Measurements from ENCODE around the gene GSX1. TPM values are rescaled to one million over a fixed set of nuclear protein-coding genes. Genes with fewer than 3 reads are reported as not detected.

Gene GSX1
- total and polyA plus RNA-seq, 7 experiments from 2014 or later, result not detected

- no peaks in the 10 kb centered on the region for H3K4me1 Mint-ChIP-seq
Measured at GRCh38 chr13:27783111-27783510, 9.2 kb upstream of the GSX1 start.

GRCh38 chr13:27788271-27788670, 4.0 kb upstream of the GSX1 start:
- Histone ChIP-seq H3K27ac (ENCODE audit: low read depth, low read length) (no peak overlapping the region), H3K4me3 (ENCODE audit: low read length) (no peak overlapping the region), H3K9me3 (ENCODE audit: control insufficient read depth in 2 of 3, low read length in 3 of 3) (no peaks in the 10 kb centered on the region), H3K27me3 (ENCODE audit: control insufficient read depth in 2 of 2, insufficient read depth in 2 of 2, low read length in 2 of 2) (peaks cover 8 to 19% of the 10 kb centered on the region in 2 donors), H3K4me1 (ENCODE audit: control insufficient read depth in 2 of 2, insufficient read depth in 2 of 2, low read length in 2 of 2) (peaks cover 17 to 18% of the 10 kb centered on the region in 2 donors), H3K36me3 (ENCODE audit: control insufficient read depth in 2 of 3, insufficient read depth in 3 of 3, low read length in 3 of 3) (no peaks in the 10 kb centered on the region)
- peaks cover 0 to 23% (median 2%) of the 10 kb centered on the region in 11 donors for H3K9me3 Mint-ChIP-seq
- intact Hi-C loops (cut with micrococcal nuclease), result loop anchor here (5.0 kb wide), 2 partner anchors 166 to 179 kb away; partner anchors contain the start of genes CDX2 (in 1 of the 2), LNX2 (in 1 of the 2) and POLR1D (in 1 of the 2)
- H3K36me3 Mint-ChIP-seq, result peaks cover 0 to 8% (median 4%) of the 10 kb centered on the region in 5 donors
- CTCF ChIA-PET, result no interaction called here
- peaks cover 59 to 73% (median 72%) of the 10 kb centered on the region in 5 donors for H3K27me3 Mint-ChIP-seq
- H3K4me1 Mint-ChIP-seq, result peaks cover 25 to 37% (median 34%) of the 10 kb centered on the region in 7 donors
- no peak overlapping the region for H3K27ac Mint-ChIP-seq
- POLR2A ChIA-PET, result no interaction called here
- peak overlapping the region in 1 of 10 donors; percentile 91 for H3K4me3 Mint-ChIP-seq
- DNase-seq (no peak), ATAC-seq (no peak)

More at GRCh38 chr13:27783111-27783510, 9.2 kb upstream of the GSX1 start:
- Histone ChIP-seq H3K9me3 (ENCODE audit: control insufficient read depth in 2 of 3, low read length in 3 of 3) (no peaks in the 10 kb centered on the region), H3K27me3 (ENCODE audit: control insufficient read depth in 2 of 2, insufficient read depth in 2 of 2, low read length in 2 of 2) (no peaks in the 10 kb centered on the region), H3K4me1 (ENCODE audit: control insufficient read depth in 2 of 2, insufficient read depth in 2 of 2, low read length in 2 of 2) (no peaks in the 10 kb centered on the region), H3K4me3 (ENCODE audit: low read length) (no peak overlapping the region), H3K36me3 (ENCODE audit: control insufficient read depth in 2 of 3, insufficient read depth in 3 of 3, low read length in 3 of 3) (no peaks in the 10 kb centered on the region), H3K27ac (ENCODE audit: low read depth, low read length) (no peak overlapping the region)
- Mint-ChIP-seq H3K4me3 (no peak overlapping the region), H3K27me3 (peaks cover 33 to 59% (median 56%) of the 10 kb centered on the region in 5 donors), H3K27ac (peak overlapping the region in 1 of 9 donors; percentile 3), H3K9me3 (peaks cover 0 to 21% (median 2%) of the 10 kb centered on the region in 11 donors), H3K36me3 (peaks cover 0 to 1% (median 0%) of the 10 kb centered on the region in 5 donors)
- no peak for ATAC-seq
- ChIA-PET CTCF (no interaction called here), POLR2A (no interaction called here)
- no peak for DNase-seq
- intact Hi-C loops (cut with micrococcal nuclease), result loop anchor here in 1 of 2 donors (2.0 kb wide), 1 partner anchor 408 kb away; no protein-coding TSS in a partner anchor

GRCh38 chr13:27789153-27789494, 3.2 kb upstream of the GSX1 start:
- POLR2A ChIA-PET, result no interaction called here
- peaks cover 0 to 8% (median 4%) of the 10 kb centered on the region in 5 donors for H3K36me3 Mint-ChIP-seq
- H3K4me1 Mint-ChIP-seq, result peaks cover 28 to 41% (median 39%) of the 10 kb centered on the region in 7 donors
- ATAC-seq, result no peak
- no peak overlapping the region for H3K27ac ChIP-seq (ENCODE audit: low read depth, low read length)
- H3K27ac Mint-ChIP-seq, result peak overlapping the region in 3 of 9 donors; percentile 22 to 73 (median 58)
- peaks cover 10 to 19% of the 10 kb centered on the region in 2 donors for H3K27me3 ChIP-seq (ENCODE audit: control insufficient read depth in 2 of 2, insufficient read depth in 2 of 2, low read length in 2 of 2)
- H3K9me3 Mint-ChIP-seq, result peaks cover 0 to 23% (median 2%) of the 10 kb centered on the region in 11 donors
- peak in 5 of 9 donors; percentile 16 to 41 (median 34) for DNase-seq
- CTCF ChIA-PET, result no interaction called here
- peaks cover 17 to 18% of the 10 kb centered on the region in 2 donors for H3K4me1 ChIP-seq (ENCODE audit: control insufficient read depth in 2 of 2, insufficient read depth in 2 of 2, low read length in 2 of 2)
- peak overlapping the region; percentile 48 for H3K4me3 ChIP-seq (ENCODE audit: low read length)
- intact Hi-C loops (cut with micrococcal nuclease), result loop anchor here (5.0 kb wide), 2 partner anchors 167 to 178 kb away; partner anchors contain the start of genes CDX2 (in 1 of the 2), LNX2 (in 1 of the 2) and POLR1D (in 1 of the 2)
- peak overlapping the region; percentile 66 to 96 (median 88) for H3K4me3 Mint-ChIP-seq
- H3K27me3 Mint-ChIP-seq, result peaks cover 67 to 79% (median 74%) of the 10 kb centered on the region in 5 donors
- no peaks in the 10 kb centered on the region for H3K9me3 ChIP-seq (ENCODE audit: control insufficient read depth in 2 of 3, low read length in 3 of 3)
- H3K36me3 ChIP-seq (ENCODE audit: control insufficient read depth in 2 of 3, insufficient read depth in 3 of 3, low read length in 3 of 3), result no peaks in the 10 kb centered on the region

- ATAC-seq, result no peak
- H3K4me3 Mint-ChIP-seq, result peak overlapping the region; percentile 66 to 96 (median 90)
- Histone ChIP-seq H3K27me3 (ENCODE audit: control insufficient read depth in 2 of 2, insufficient read depth in 2 of 2, low read length in 2 of 2) (peaks cover 10 to 19% of the 10 kb centered on the region in 2 donors), H3K4me1 (ENCODE audit: control insufficient read depth in 2 of 2, insufficient read depth in 2 of 2, low read length in 2 of 2) (peaks cover 17 to 18% of the 10 kb centered on the region in 2 donors), H3K27ac (ENCODE audit: low read depth, low read length) (no peak overlapping the region), H3K9me3 (ENCODE audit: control insufficient read depth in 2 of 3, low read length in 3 of 3) (no peaks in the 10 kb centered on the region), H3K4me3 (ENCODE audit: low read length) (peak overlapping the region; percentile 48), H3K36me3 (ENCODE audit: control insufficient read depth in 2 of 3, insufficient read depth in 3 of 3, low read length in 3 of 3) (no peaks in the 10 kb centered on the region)
- DNase-seq, result no peak
- H3K27ac Mint-ChIP-seq, result peak overlapping the region in 2 of 9 donors; percentile 58 to 73
- H3K4me1 Mint-ChIP-seq, result peaks cover 28 to 45% (median 44%) of the 10 kb centered on the region in 7 donors
- CTCF ChIA-PET, result no interaction called here
- POLR2A ChIA-PET, result interaction anchor here (0.6 kb wide), 1 partner anchor 848 kb away, joined by 3 read pairs; no protein-coding TSS in a partner anchor
- intact Hi-C loops (cut with micrococcal nuclease), result loop anchor here (5.0 kb wide), 2 partner anchors 167 to 178 kb away; partner anchors contain the start of genes CDX2 (in 1 of the 2), LNX2 (in 1 of the 2) and POLR1D (in 1 of the 2)
- peaks cover 0 to 10% (median 4%) of the 10 kb centered on the region in 5 donors for H3K36me3 Mint-ChIP-seq
- peaks cover 0 to 20% (median 2%) of the 10 kb centered on the region in 11 donors for H3K9me3 Mint-ChIP-seq
- peaks cover 70 to 83% (median 78%) of the 10 kb centered on the region in 5 donors for H3K27me3 Mint-ChIP-seq
Measured at GRCh38 chr13:27789495-27790303, 2.6 kb upstream of the GSX1 start.

- ChIA-PET CTCF (no interaction called here), POLR2A (interaction anchor here (0.6 kb wide), 1 partner anchor 847 kb away, joined by 3 read pairs; no protein-coding TSS in a partner anchor)
- Mint-ChIP-seq H3K27ac (no peak overlapping the region), H3K27me3 (peaks cover 75 to 84% (median 81%) of the 10 kb centered on the region in 5 donors), H3K4me3 (peak overlapping the region; percentile 74 to 92 (median 87)), H3K4me1 (peaks cover 28 to 51% (median 44%) of the 10 kb centered on the region in 7 donors), H3K36me3 (peaks cover 0 to 10% (median 4%) of the 10 kb centered on the region in 5 donors), H3K9me3 (peaks cover 0 to 20% (median 2%) of the 10 kb centered on the region in 11 donors)
- ATAC-seq (no peak), DNase-seq (no peak)
- Histone ChIP-seq H3K4me3 (ENCODE audit: low read length) (peak overlapping the region; percentile 59), H3K27me3 (ENCODE audit: control insufficient read depth in 2 of 2, insufficient read depth in 2 of 2, low read length in 2 of 2) (peaks cover 10 to 19% of the 10 kb centered on the region in 2 donors), H3K4me1 (ENCODE audit: control insufficient read depth in 2 of 2, insufficient read depth in 2 of 2, low read length in 2 of 2) (peaks cover 17 to 18% of the 10 kb centered on the region in 2 donors), H3K9me3 (ENCODE audit: control insufficient read depth in 2 of 3, low read length in 3 of 3) (no peaks in the 10 kb centered on the region), H3K27ac (ENCODE audit: low read depth, low read length) (no peak overlapping the region), H3K36me3 (ENCODE audit: control insufficient read depth in 2 of 3, insufficient read depth in 3 of 3, low read length in 3 of 3) (no peaks in the 10 kb centered on the region)
- intact Hi-C loops (cut with micrococcal nuclease), result no loop called here
Measured at GRCh38 chr13:27790523-27790922, 1.8 kb upstream of the GSX1 start.

- Histone ChIP-seq H3K9me3 (ENCODE audit: control insufficient read depth in 2 of 3, low read length in 3 of 3) (no peaks in the 10 kb centered on the region), H3K4me3 (ENCODE audit: low read length) (peak overlapping the region; percentile 59), H3K4me1 (ENCODE audit: control insufficient read depth in 2 of 2, insufficient read depth in 2 of 2, low read length in 2 of 2) (peaks cover 17 to 18% of the 10 kb centered on the region in 2 donors), H3K36me3 (ENCODE audit: control insufficient read depth in 2 of 3, insufficient read depth in 3 of 3, low read length in 3 of 3) (no peaks in the 10 kb centered on the region), H3K27ac (ENCODE audit: low read depth, low read length) (no peak overlapping the region), H3K27me3 (ENCODE audit: control insufficient read depth in 2 of 2, insufficient read depth in 2 of 2, low read length in 2 of 2) (peaks cover 10 to 26% of the 10 kb centered on the region in 2 donors)
- ChIA-PET POLR2A (no interaction called here), CTCF (no interaction called here)
- ATAC-seq (no peak), DNase-seq (no peak)
- Mint-ChIP-seq H3K27ac (peak overlapping the region in 1 of 9 donors; percentile 58), H3K27me3 (peaks cover 82 to 88% (median 87%) of the 10 kb centered on the region in 5 donors), H3K4me1 (peaks cover 28 to 57% (median 44%) of the 10 kb centered on the region in 7 donors), H3K4me3 (peak overlapping the region; percentile 74 to 92 (median 87)), H3K36me3 (peaks cover 0 to 10% (median 4%) of the 10 kb centered on the region in 5 donors), H3K9me3 (peaks cover 0 to 18% (median 2%) of the 10 kb centered on the region in 11 donors)
- intact Hi-C loops (cut with micrococcal nuclease), result no loop called here
Measured at GRCh38 chr13:27791146-27791900, 960 bp upstream of the GSX1 start.
